Activated T-cell treated with anti-CD3 and anti-CD28 coated beads, Interleukin-2, amount 50 U/mL, for 72 hours (primary cell): ENCODE results near the gene VPS51. TPM values are rescaled to one million over a fixed set of nuclear protein-coding genes. Genes with fewer than 3 reads are reported as not detected.
A peak's percentile ranks its signal among the peaks of the same experiment; 100 is the strongest.

Experiments
- ATAC-seq, 2 donors: fragments of 150-1000 bp; cut with Tn5 transposase; replicated peaks in 1 of 2; 2 replicates each; pipeline ENCODE4 v1.10.0; 2021; ENCODE audit warnings: moderate library complexity in 2 of 2, mild to moderate bottlenecking in 1 of 2
- DNase-seq, 2 donors: peaks; one replicate each; pipeline ENCODE4 v3.0.0; 2021 to 2022; ENCODE audit warnings: mixed read lengths in 1 of 2
- H3K27ac Mint-ChIP-seq: one replicate; pipeline ENCODE4 v1.8.0; 2022; ENCODE audit warnings: mild to moderate bottlenecking, moderate library complexity, mixed read lengths
- H3K27me3 Mint-ChIP-seq: one replicate; pipeline ENCODE4 v1.8.0; 2022; ENCODE audit warnings: low read depth, mixed read lengths
- H3K36me3 Mint-ChIP-seq, 2 donors: one replicate each; pipeline ENCODE4 v1.8.0; 2022; ENCODE audit warnings: mixed read lengths in 2 of 2, mild to moderate bottlenecking in 1 of 2; ENCODE audit not compliant: insufficient read depth in 2 of 2
- H3K4me1 Mint-ChIP-seq: one replicate; pipeline ENCODE4 v1.8.0; 2022; ENCODE audit warnings: low read depth, mixed read lengths
- H3K4me3 Mint-ChIP-seq, 2 donors: one replicate each; pipeline ENCODE4 v1.8.0; 2022; ENCODE audit warnings: mild to moderate bottlenecking in 2 of 2, mixed read lengths in 2 of 2, moderate library complexity in 2 of 2
- H3K9me3 Mint-ChIP-seq, 2 donors: one replicate each; pipeline ENCODE4 v1.8.0; 2022; ENCODE audit warnings: mixed read lengths in 2 of 2
- total RNA-seq, 2 donors: library from RNA; stranded (reverse); gene quantifications; one replicate each; pipeline ENCODE4 v1.2.3, GENCODE V29; 2022

VPS51 gene
- total RNA-seq, 2 donors from 2014 or later = 118 to 119 TPM

DNA sequence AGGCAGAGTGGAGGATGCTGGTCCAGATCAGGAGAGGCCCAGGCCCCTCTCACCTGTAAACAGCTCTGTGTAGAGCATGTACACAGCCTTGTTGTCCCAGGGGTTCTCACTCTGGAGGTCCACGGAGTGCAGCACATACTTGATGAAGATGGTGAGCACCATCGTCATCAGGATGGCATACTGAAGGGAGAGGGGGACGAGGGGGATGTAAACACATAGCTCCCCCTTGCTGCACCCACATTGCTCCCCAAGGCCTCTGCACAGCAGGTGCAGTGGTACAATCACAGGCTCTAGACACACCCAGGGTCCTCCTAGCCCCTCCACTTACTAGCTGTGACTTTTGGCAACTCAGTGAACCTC is 35.4 kb downstream of the VPS51 start:
- Mint-ChIP-seq H3K27ac (peak overlapping the region; percentile 77), H3K4me3 (no peak overlapping the region), H3K36me3 (peaks cover 2 to 10% of the 10 kb centered on the region in 2 donors), H3K4me1 (peaks cover 30% of the 10 kb centered on the region), H3K9me3 (no peaks in the 10 kb centered on the region), H3K27me3 (no peaks in the 10 kb centered on the region)
- no peak for ATAC-seq
- DNase-seq = no peak

DNA sequence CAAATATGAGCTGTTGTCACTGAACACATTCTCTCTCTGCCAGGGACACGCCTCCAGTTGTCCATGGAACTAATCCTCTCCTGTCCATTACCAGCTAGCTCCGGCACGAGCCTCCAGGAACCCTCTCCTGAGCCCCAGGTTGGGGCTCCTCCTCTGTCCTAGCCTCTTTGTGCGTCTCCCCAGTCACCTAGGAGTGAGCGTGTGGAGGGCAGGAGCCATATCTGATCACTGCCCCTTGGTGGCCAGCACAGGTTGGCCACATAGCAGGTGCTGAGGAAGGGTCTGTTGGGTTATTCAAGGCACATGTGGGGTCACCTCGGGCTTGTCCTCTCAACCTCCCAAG is 35.9 kb downstream of the VPS51 start:
- H3K27ac Mint-ChIP-seq = no peak overlapping the region
- H3K4me3 Mint-ChIP-seq = no peak overlapping the region

DNA sequence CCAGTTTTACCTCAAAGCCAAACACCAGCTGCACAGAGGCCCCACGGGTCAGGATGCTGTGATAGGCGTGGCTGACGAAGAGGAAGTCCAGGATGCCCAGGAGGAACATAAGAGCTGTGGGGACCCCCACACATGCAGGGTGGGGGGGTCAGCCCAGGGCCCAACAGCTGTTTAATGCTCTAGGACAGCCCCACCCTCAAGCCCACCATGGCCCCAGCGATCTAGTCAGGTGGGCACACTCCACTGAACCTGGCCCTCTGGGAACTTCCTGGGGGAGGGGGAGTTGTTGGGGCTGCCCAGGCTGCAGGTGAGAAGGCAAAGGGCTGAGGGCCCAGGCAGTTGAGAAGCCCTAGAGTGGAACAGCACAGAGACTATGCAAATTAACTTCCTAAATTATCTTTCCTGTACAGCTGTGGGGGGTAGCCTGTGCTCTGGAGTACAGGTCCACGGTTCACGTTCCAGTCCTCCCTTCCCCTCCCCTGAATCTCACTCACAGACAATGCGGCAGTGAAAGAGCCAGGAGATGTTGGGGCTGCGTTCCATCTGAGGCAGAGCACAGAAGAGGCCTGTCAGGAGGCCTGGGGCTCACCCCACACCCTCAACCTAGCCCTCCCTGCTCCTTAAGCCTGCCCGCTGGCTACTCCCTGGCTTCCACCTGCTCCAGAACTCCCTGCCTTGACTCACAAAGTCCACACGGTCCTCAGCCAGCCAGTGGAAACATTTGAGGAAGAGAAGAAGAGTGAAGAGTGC is 36.4 kb downstream of the VPS51 start:
- ATAC-seq (no peak), DNase-seq (no peak)
- Mint-ChIP-seq H3K36me3 (peaks cover 0 to 4% of the 10 kb centered on the region in 2 donors), H3K4me3 (peak overlapping the region; percentile 97 to 99), H3K9me3 (no peaks in the 10 kb centered on the region), H3K4me1 (peaks cover 35% of the 10 kb centered on the region), H3K27ac (peak overlapping the region; percentile 94), H3K27me3 (no peaks in the 10 kb centered on the region)

More for the DNA sequence above, 35.9 kb downstream of the VPS51 start:
- DNase-seq = no peak
- Mint-ChIP-seq H3K4me1 (peaks cover 34% of the 10 kb centered on the region), H3K36me3 (peaks cover 2 to 9% of the 10 kb centered on the region in 2 donors), H3K27me3 (no peaks in the 10 kb centered on the region), H3K9me3 (no peaks in the 10 kb centered on the region)
- no peak for ATAC-seq

DNA sequence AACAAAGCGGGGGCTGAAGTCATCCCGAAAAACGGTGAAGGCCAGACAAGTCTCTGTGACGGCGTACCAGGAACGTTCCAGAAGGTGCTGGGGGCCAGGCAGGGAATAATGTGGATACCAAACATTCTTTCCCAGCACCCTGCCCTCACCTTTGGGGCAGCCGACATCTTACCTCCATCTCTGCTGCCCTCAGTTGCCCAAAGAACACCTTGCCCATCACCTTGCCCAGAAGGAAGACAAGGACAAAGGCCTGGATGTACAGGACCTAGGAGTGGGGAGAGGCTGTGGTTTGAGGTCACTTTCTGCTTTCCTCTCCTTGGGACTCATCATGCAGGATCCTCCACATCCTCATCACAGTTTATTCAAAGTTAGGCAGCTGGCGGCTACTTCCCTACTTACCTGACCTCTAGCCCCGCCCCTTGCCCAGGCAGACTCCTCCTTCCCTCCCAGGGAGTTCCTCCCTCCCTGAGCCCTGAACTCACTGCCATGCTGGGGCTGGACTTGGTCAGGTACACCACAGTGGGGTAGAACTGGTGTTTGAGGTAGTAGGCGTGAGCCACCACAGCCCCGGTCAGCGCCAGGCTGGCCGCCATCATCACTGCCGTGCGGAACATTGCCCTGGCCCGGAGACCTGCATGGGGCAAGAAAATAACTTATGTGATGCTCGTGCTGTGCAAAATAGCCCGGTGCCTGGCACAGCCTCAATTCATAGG is 37.1 kb downstream of the VPS51 start:
- peaks cover 39% of the 10 kb centered on the region for H3K4me1 Mint-ChIP-seq

DNA sequence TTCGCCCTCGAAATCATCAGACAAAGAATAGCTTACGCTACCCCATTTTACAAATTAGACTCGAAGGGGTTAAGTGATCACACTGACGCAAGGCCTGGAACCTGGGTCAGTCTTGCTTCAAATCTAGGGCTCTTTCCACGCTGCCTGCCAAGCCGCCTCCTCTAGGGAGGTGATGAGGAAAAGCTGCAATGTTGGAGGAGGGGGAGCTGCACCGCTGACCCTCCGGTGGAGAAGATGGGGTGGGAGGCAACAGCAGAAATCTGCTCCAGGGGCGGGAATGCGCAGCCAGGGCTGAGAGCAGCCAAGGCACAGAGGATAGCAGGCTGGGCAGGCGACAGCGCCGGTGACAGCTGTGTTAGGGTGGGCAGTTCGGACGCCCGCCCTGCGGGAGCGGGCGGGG is 37.7 kb downstream of the VPS51 start:
- no peak for DNase-seq
- H3K27me3 Mint-ChIP-seq = no peaks in the 10 kb centered on the region
- no peaks in the 10 kb centered on the region for H3K9me3 Mint-ChIP-seq
- peak overlapping the region; percentile 94 for H3K27ac Mint-ChIP-seq
- H3K4me3 Mint-ChIP-seq = peak overlapping the region; percentile 97 to 99
- peaks cover 39% of the 10 kb centered on the region for H3K4me1 Mint-ChIP-seq
- H3K36me3 Mint-ChIP-seq = peaks cover 0 to 4% of the 10 kb centered on the region in 2 donors
- ATAC-seq = no peak

More for the DNA sequence above, 37.1 kb downstream of the VPS51 start:
- Mint-ChIP-seq H3K4me3 (peak overlapping the region; percentile 97 to 99), H3K27me3 (no peaks in the 10 kb centered on the region), H3K36me3 (peaks cover 0 to 4% of the 10 kb centered on the region in 2 donors), H3K27ac (peak overlapping the region; percentile 94), H3K9me3 (no peaks in the 10 kb centered on the region)
- DNase-seq = peak; percentile 68 to 74
- ATAC-seq = peak in 1 of 2 donors; percentile 16

DNA sequence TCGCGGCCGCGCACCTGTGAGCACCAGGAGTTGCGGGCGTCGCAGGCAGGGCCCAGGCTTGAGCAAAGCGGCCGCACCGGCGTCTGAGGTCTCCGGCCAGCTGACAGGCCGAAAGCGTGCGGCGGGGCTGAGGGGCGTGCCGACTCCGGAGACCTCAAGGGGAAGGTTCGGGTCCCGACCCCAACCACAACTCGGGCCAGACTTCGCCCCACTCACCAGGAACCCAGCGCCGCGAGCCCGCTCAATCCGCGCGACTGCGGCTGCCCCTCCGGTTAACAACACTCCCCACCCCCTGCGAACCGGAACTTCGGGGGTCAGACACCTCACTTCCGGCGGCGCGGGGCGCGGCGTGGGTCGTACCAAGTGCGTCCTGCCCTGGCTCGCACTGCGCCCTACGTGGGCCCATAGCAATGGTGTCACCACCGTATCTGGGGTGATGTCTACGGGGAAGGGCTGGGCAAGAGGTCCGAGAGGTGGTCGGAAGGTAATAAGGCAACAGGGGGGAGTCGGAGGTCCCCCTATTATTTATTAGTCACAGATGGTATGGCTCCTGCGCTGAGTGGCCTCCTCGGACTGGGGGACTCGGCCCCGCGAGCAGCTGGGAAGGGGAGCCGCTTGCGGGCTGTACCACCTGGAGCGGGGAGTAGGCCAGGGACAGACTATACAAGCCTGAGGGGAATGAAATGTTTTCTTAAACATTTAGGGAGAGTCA is 38.4 kb downstream of the VPS51 start, which contains the start of gene SYVN1:
TSS of gene SYVN1 (minus strand) at position 280 of the 712 bp plus-strand sequence. CDS start 918 bp downstream, outside the sequence.
- Mint-ChIP-seq H3K9me3 (no peaks in the 10 kb centered on the region), H3K27me3 (no peaks in the 10 kb centered on the region), H3K4me1 (peaks cover 39% of the 10 kb centered on the region), H3K4me3 (peak within 1 kb of the TSS; percentile 97 to 99), H3K27ac (peak within 1 kb of the TSS; percentile 98), H3K36me3 (peaks cover 0 to 4% of the 10 kb centered on the region in 2 donors)
- ATAC-seq (peak; percentile 86 to 90), DNase-seq (peak; percentile 93 to 94)

DNA sequence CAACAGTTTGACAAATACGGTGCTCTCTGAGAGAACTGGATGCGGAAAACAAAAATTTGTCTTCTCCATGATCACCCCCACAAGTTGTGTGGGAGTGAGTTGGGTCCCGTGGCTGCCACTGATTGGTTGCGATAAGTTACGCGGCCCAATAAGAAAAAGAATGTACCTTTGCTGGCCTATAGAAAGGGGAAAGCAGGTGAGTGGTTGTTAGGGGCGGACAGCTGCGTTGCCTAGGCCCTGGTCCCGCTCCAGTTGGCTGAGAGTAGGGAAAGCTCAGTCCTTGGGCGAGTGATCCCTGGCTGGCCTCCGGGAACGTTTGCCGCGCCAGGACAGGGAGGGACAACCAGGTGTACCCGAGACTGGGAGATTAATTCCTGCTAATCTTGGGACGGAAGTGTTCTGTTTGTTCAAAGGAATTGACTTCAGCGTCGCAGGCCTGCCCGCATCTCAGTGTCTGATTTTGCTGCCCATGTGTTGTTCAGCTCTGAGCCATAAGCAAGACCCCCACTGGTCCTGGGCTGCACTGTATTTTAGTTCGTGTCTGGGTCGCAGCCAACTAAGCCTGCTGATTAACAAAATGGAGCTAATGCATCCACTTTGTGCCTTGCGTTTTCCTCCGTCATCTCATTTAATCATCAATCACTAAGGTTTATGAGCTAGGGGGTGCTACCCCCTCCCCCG is 39.1 kb downstream of the VPS51 start:
- H3K9me3 Mint-ChIP-seq = no peaks in the 10 kb centered on the region
- DNase-seq (peak; percentile 84 to 86), ATAC-seq (peak; percentile 87 to 88)
- H3K27ac Mint-ChIP-seq = peak overlapping the region; percentile 98
- peaks cover 39% of the 10 kb centered on the region for H3K4me1 Mint-ChIP-seq
- H3K27me3 Mint-ChIP-seq = no peaks in the 10 kb centered on the region
- H3K4me3 Mint-ChIP-seq = peak overlapping the region; percentile 97 to 99
- peaks cover 0 to 4% of the 10 kb centered on the region in 2 donors for H3K36me3 Mint-ChIP-seq

DNA sequence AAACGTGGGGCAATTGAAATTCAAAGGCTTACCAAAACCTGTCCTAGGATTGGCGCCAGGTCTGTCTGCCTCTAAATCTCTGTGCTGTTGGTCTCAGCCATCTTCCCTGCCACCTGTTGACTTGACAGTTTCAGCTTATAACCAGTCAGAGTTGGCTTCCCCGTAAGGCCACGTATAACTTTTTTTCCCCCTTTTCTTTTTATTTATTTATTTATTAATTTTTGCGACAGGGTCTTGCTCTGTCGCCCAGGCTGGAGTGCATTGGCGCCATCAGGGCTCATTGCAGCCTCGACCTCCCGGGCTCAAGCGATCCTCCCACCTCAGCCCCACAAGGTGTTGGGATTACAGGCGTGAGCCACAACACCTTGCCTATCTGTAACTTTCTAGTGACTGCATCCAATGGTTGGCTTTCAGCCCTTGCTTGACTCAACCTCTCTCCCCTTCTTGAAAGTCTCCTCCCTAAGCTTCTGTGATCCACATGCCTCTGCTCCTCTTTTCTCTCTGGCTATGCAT is 39.7 kb downstream of the VPS51 start:
- H3K27ac Mint-ChIP-seq = peak overlapping the region; percentile 98
- DNase-seq (no peak), ATAC-seq (no peak)
- H3K4me1 Mint-ChIP-seq = peaks cover 39% of the 10 kb centered on the region
- peak overlapping the region; percentile 97 to 99 for H3K4me3 Mint-ChIP-seq
- no peaks in the 10 kb centered on the region for H3K9me3 Mint-ChIP-seq
- H3K27me3 Mint-ChIP-seq = no peaks in the 10 kb centered on the region
- H3K36me3 Mint-ChIP-seq = peaks cover 0 to 2% of the 10 kb centered on the region in 2 donors

DNA sequence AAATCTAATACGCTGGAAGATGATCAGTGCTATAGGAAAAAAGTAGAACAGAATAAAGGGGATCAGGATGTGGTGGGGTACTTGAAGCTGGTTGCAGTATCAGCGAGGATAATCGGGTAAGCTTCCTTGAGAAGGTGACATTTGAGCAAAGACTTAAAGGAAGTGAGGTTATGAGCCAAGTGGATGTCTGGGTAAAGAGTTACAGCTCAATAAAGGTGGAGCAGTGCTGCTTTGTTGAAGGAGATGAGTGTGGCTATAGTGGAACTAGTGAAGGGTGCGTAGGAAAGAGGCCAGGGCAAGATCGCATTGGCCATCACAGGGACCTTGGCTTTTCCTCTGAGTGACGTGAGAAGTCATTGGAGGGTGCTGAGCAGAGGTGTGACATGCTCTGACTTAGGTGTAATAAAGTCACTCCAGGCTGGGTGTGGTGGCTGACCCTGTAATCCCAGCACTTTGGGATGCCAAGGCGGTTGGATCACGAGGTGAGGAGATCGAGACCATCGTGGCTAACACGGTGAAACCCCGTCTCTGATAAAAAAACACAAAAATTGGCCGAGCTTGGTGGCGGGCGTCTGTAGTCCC is 40.6 kb downstream of the VPS51 start:
- DNase-seq (no peak), ATAC-seq (no peak)
- peaks cover 39% of the 10 kb centered on the region for H3K4me1 Mint-ChIP-seq
- H3K4me3 Mint-ChIP-seq = peak overlapping the region; percentile 87 to 99
- peak overlapping the region; percentile 89 for H3K27ac Mint-ChIP-seq
- peaks cover 0 to 2% of the 10 kb centered on the region in 2 donors for H3K36me3 Mint-ChIP-seq
- H3K9me3 Mint-ChIP-seq = no peaks in the 10 kb centered on the region
- H3K27me3 Mint-ChIP-seq = no peaks in the 10 kb centered on the region

DNA sequence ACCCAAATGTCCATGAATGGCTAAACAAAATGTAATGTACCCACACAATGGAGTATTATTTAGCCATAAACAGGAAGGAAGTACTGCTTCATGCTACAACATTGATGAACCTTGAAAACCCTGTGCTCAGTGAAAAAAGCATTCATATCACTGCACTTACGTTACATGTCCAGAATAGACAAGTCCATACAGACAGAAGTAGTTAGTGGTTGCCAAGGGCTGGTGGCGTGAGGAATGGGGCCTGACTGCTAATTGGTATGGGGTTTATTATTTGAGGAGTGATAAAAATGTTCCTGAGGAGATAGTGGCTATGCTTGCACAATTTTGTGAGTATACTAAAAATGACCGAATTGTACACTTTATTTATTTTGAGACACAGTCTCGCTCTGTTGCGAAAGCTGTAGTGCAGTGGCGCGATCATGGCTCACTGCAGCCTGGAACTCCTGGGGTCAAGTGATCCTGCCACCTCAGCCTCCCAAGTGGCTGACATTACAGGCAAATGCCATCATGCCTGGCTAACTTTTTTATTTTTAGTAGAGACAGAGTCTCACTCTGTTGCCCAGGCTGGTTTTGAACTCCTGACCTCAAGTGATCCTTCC is 46.0 kb downstream of the VPS51 start:
- H3K27ac Mint-ChIP-seq = no peak overlapping the region
- H3K36me3 Mint-ChIP-seq = no peaks in the 10 kb centered on the region
- H3K4me3 Mint-ChIP-seq = no peak overlapping the region
- DNase-seq (no peak), ATAC-seq (no peak)
- H3K27me3 Mint-ChIP-seq = no peaks in the 10 kb centered on the region
- H3K9me3 Mint-ChIP-seq = no peaks in the 10 kb centered on the region
- H3K4me1 Mint-ChIP-seq = peaks cover 5% of the 10 kb centered on the region

DNA sequence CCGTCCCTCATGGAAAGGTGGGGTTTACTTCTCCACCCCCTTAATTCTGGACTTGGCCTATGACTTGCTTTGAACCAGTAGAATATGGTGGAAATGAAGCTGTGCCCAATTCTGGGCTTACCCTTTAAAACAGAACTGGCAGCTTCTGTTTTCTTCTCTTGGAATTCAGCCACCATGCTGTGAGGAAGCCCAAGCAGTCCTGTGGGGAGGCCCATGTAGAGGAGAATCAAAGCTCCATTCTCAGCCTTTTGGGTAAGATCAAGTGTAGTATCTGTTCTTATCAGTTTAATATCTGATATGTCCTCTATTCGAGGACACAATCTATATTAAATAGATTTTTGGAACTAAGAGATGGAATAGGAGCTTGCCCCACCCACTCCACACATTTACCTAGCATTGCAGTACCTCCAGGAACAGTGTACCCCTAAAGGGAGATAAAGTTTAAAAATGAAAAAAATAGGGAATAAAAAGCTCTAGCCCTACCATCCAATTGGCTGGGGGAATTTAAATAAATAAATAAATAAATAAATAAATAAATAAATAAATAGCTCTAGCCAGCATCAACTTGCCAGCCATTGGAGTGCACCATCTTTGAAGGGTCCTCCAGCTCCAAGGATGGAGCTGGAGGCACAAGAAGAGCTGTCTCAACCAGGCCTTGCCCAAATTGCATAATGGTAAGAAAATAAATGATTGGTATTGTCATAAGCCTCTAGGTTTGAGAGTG is 51.5 kb downstream of the VPS51 start:
- ATAC-seq (no peak), DNase-seq (no peak)
- Mint-ChIP-seq H3K9me3 (no peaks in the 10 kb centered on the region), H3K4me3 (no peak overlapping the region), H3K4me1 (peaks cover 13% of the 10 kb centered on the region), H3K27ac (no peak overlapping the region), H3K27me3 (no peaks in the 10 kb centered on the region), H3K36me3 (no peaks in the 10 kb centered on the region)
